CD14-positive monocyte (primary cell): ENCODE results near the gene RHOBTB1. TPM values are rescaled to one million over a fixed set of nuclear protein-coding genes. Genes with fewer than 3 reads are reported as not detected.

Experiments used
- DNase-seq, 3 donors: peaks; one replicate each; pipeline ENCODE4 v3.0.0-alpha.2; 2011 to 2022
- H2AFZ ChIP-seq: 2 replicates; pipeline ENCODE4 v1.6.0; 2012; ENCODE audit warnings: mild to moderate bottlenecking, low read depth, low read length, inconsistent platforms; ENCODE audit not compliant: insufficient read depth, poor library complexity, severe bottlenecking
- H3K27ac ChIP-seq, 2 donors: 1 replicate in 1 of 2; 2 replicates in 1 of 2; pipeline ENCODE4 v1.5.1; 2012 to 2013; ENCODE audit warnings: low read length in 2 of 2, control low read depth in 1 of 2, inconsistent platforms in 1 of 2, low read depth in 1 of 2, mild to moderate bottlenecking in 1 of 2
- H3K27me3 ChIP-seq, 2 donors: one replicate each; pipeline versions ENCODE4 v1.6.0 to v1.6.1; 2011 to 2013; ENCODE audit warnings: low read length in 2 of 2; ENCODE audit not compliant: control insufficient read depth in 2 of 2, insufficient read depth in 2 of 2
- H3K36me3 ChIP-seq, 2 donors: replicated peaks in 1 of 2; 1 replicate in 1 of 2; 2 replicates in 1 of 2; pipeline versions ENCODE4 v1.5.1 to v1.6.1; 2012 to 2013; ENCODE audit warnings: low read length in 2 of 2, control low read depth in 1 of 2, inconsistent platforms in 1 of 2, mild to moderate bottlenecking in 1 of 2; ENCODE audit not compliant: insufficient read depth in 2 of 2, control insufficient read depth in 1 of 2
- H3K4me1 ChIP-seq, 2 donors: 1 replicate in 1 of 2; 2 replicates in 1 of 2; pipeline versions ENCODE4 v1.5.1 to v1.6.1; 2012 to 2013; ENCODE audit warnings: low read length in 2 of 2, control low read depth in 1 of 2, inconsistent platforms in 1 of 2, mild to moderate bottlenecking in 1 of 2, moderate library complexity in 1 of 2; ENCODE audit not compliant: insufficient read depth in 2 of 2, control insufficient read depth in 1 of 2
- H3K4me2 ChIP-seq: replicated peaks from 2 replicates; pipeline ENCODE3; 2012; ENCODE audit warnings: low read length, moderate library complexity, mild to moderate bottlenecking; ENCODE audit not compliant: poor library complexity, severe bottlenecking; ENCODE audit errors: extremely low read depth
- H3K4me3 ChIP-seq, 3 experiments: fragments of 200-600 bp in 1 of 3; sonication (generic) in 1 of 3; replicated peaks in 1 of 3; 1 replicate in 2 of 3; 2 replicates in 1 of 3; pipeline ENCODE4 v1.5.1; 2011 to 2013; ENCODE audit warnings: low read length in 3 of 3, mild to moderate bottlenecking in 3 of 3, control low read depth in 2 of 3, low read depth in 2 of 3, inconsistent platforms in 1 of 3, moderate library complexity in 1 of 3
- H3K79me2 ChIP-seq: 2 replicates; pipeline ENCODE4 v1.6.0; 2012; ENCODE audit warnings: mild to moderate bottlenecking, control low read depth, inconsistent platforms, low read length, moderate library complexity; ENCODE audit not compliant: insufficient read depth
- H3K9ac ChIP-seq: 2 replicates; pipeline ENCODE4 v1.6.0; 2017; ENCODE audit warnings: low read length, mild to moderate bottlenecking; ENCODE audit not compliant: insufficient read depth, poor library complexity, severe bottlenecking
- H3K9me3 ChIP-seq, 2 donors: replicated peaks in 1 of 2; 1 replicate in 1 of 2; 2 replicates in 1 of 2; pipeline versions ENCODE4 v1.5.1 to v1.6.1; 2012 to 2013; ENCODE audit warnings: low read length in 2 of 2, control low read depth in 1 of 2; ENCODE audit not compliant: control insufficient read depth in 1 of 2, insufficient read depth in 1 of 2
- H4K20me1 ChIP-seq: 2 replicates; pipeline ENCODE4 v1.6.0; 2012; ENCODE audit warnings: mild to moderate bottlenecking, low read length, control low read depth, moderate library complexity; ENCODE audit not compliant: insufficient read depth
- H3K27ac Mint-ChIP-seq, 7 donors: one replicate each; pipeline ENCODE4 v1.8.0; 2020; ENCODE audit warnings: mild to moderate bottlenecking in 7 of 7, mixed read lengths in 7 of 7, moderate library complexity in 6 of 7, inconsistent platforms in 2 of 7
- H3K27me3 Mint-ChIP-seq, 3 donors: one replicate each; pipeline ENCODE4 v1.8.0; 2021 to 2022; ENCODE audit warnings: low read depth in 3 of 3, mild to moderate bottlenecking in 3 of 3, mixed read lengths in 3 of 3, moderate library complexity in 3 of 3, inconsistent platforms in 1 of 3
- H3K36me3 Mint-ChIP-seq, 2 donors: one replicate each; pipeline ENCODE4 v1.8.0; 2020; ENCODE audit warnings: mixed read lengths in 2 of 2, inconsistent platforms in 1 of 2, mild to moderate bottlenecking in 1 of 2
- H3K4me1 Mint-ChIP-seq: one replicate; pipeline ENCODE4 v1.8.0; 2020; ENCODE audit warnings: mild to moderate bottlenecking, mixed read lengths
- H3K4me3 Mint-ChIP-seq, 2 donors: one replicate each; pipeline ENCODE4 v1.8.0; 2020; ENCODE audit warnings: mild to moderate bottlenecking in 2 of 2, mixed read lengths in 2 of 2, moderate library complexity in 1 of 2
- H3K9me3 Mint-ChIP-seq, 7 donors: one replicate each; pipeline ENCODE4 v1.8.0; 2020 to 2022; ENCODE audit warnings: mixed read lengths in 7 of 7, mild to moderate bottlenecking in 6 of 7, moderate library complexity in 6 of 7, inconsistent platforms in 2 of 7
- CTCF ChIP-seq: fragments of 200-600 bp; IDR thresholded peaks from one replicate; pipeline ENCODE4 v1.8.0; 2022; ENCODE audit warnings: antibody characterized with exemption, mild to moderate bottlenecking
- WGBS: methylation state at CpG from one replicate; pipeline ENCODE4 v1.1.5; 2013; ENCODE audit warnings: missing lambda C conversion rate; ENCODE audit not compliant: insufficient coverage; 5-methylcytosine and 5-hydroxymethylcytosine counted together
- intact Hi-C, 2 donors: fragments of 100-400 bp; cut with micrococcal nuclease; formaldehyde crosslinking; loops; one replicate each; pipeline versions ENCODE4 v1.15.0 to v1.15.1; 2023
- polyA plus RNA-seq, 3 donors: library from polyadenylated mRNA; depleted of rRNA in 1 of 3; unstranded in 2 of 3; stranded (reverse) in 1 of 3; fragments of 300-500 nt in 2 of 3; fragments of >200 nt in 1 of 3; fragmentation: Illumina TruSeq in 2 of 3; gene quantifications; 1 replicate in 2 of 3; 2 replicates in 1 of 3; pipeline ENCODE4 v1.2.3, GENCODE V29; 2012 to 2021

The RHOBTB1 gene
- polyA plus RNA-seq, 3 donors: 0.41 to 0.96 (median 0.62) TPM

DNA sequence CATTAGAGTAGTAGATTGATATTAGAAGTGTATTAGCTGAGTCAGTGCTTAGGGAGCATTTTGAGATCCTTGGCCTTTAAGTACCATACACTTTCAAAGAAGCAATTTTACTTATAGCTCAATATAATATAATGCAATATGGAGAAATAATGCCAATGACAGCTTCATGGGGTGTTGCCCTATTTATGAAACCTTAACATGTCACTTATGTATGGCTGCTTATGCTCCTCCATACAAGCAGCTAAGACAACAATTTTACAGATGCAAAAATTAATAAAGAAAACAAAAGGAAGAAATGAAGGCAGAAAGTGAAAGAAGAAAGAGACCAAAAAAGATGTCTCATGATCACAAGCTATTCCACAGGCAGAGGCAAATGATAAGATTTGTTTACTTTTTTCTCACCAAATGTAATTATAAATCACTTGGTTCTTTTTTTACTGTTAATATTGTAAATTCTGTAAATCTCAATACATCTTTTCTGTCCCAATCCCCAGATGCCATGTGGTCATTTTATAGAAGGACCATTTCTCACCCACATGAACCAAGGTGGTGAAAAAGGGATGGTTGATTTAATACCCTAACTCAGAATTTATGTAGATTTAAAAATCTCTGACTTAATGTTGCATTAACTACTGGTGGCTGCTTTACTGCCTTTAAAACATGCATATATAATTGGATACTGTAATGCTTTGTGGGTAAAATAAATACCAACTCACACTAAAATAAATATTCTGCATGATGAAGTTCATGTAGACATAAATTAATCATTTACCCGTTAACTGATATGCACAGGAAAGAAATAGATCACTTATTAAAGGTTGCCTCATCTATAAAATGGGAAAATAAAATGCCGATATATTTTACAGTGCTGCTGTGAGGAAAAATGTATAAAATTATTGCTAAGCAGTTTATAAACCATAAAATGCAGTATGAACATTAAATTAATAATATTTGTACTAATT lies 33.5 kb upstream of the RHOBTB1 start:
- Mint-ChIP-seq H3K9me3 (no peaks in the 10 kb centered on the region), H3K4me3 (no peak overlapping the region), H3K27me3 (peaks cover 0 to 2% (median 1%) of the 10 kb centered on the region in 3 donors), H3K27ac (no peak overlapping the region), H3K4me1 (peaks cover 5% of the 10 kb centered on the region), H3K36me3 (no peaks in the 10 kb centered on the region)
- no peak overlapping the region for H3K27ac ChIP-seq
- no peaks in the 10 kb centered on the region for H3K36me3 ChIP-seq
- no peak for TF ChIP-seq CTCF
- no CpG with 5 or more reads among the region's 2 CpGs for WGBS
- no peaks in the 10 kb centered on the region for H4K20me1 ChIP-seq
- H3K4me1 ChIP-seq: no peaks in the 10 kb centered on the region
- no peak overlapping the region for H3K4me3 ChIP-seq
- no peaks in the 10 kb centered on the region for H3K9me3 ChIP-seq
- H3K4me2 ChIP-seq: no peak overlapping the region
- H3K27me3 ChIP-seq: no peaks in the 10 kb centered on the region
- no peak overlapping the region for H3K9ac ChIP-seq
- no peaks in the 10 kb centered on the region for H3K79me2 ChIP-seq
- intact Hi-C loops: no loop called here
- H2AFZ ChIP-seq: no peak overlapping the region
- no peak for DNase-seq

GRCh38 chr10:60976687-60977086 lies 32.7 kb upstream of the RHOBTB1 start:
- Mint-ChIP-seq H3K4me3 (no peak overlapping the region), H3K27ac (no peak overlapping the region), H3K4me1 (peaks cover 5% of the 10 kb centered on the region), H3K27me3 (peaks cover 0 to 2% (median 1%) of the 10 kb centered on the region in 3 donors), H3K36me3 (no peaks in the 10 kb centered on the region), H3K9me3 (no peaks in the 10 kb centered on the region)
- no peaks in the 10 kb centered on the region for H3K36me3 ChIP-seq
- intact Hi-C loops: no loop called here
- no peaks in the 10 kb centered on the region for H3K9me3 ChIP-seq
- H3K9ac ChIP-seq: no peak overlapping the region
- no peak overlapping the region for H3K4me2 ChIP-seq
- H3K4me3 ChIP-seq: no peak overlapping the region
- no peaks in the 10 kb centered on the region for H4K20me1 ChIP-seq
- no peaks in the 10 kb centered on the region for H3K27me3 ChIP-seq
- no CpG with 5 or more reads among the region's 2 CpGs for WGBS
- H2AFZ ChIP-seq: no peak overlapping the region
- no peak overlapping the region for H3K27ac ChIP-seq
- no peaks in the 10 kb centered on the region for H3K4me1 ChIP-seq
- DNase-seq: no peak
- no peak for TF ChIP-seq CTCF
- H3K79me2 ChIP-seq: no peaks in the 10 kb centered on the region
